Lower leg skin (tissue), 4 donors: ENCODE results near the gene RMND1. TPM values are rescaled to one million over a fixed set of nuclear protein-coding genes. Genes with fewer than 3 reads are reported as not detected.

ENCODE experiments used
- DNase-seq, 2 donors: peaks; one replicate each; pipeline ENCODE4 v3.0.0-alpha.2; 2019; ENCODE audit warnings: low spot score in 2 of 2
- H3K4me3 ChIP-seq: fragments of 200-600 bp; sonication (generic); 2 replicates; pipeline ENCODE4 v1.5.1; 2017; ENCODE audit warnings: mild to moderate bottlenecking, low read depth; ENCODE audit not compliant: poor library complexity, severe bottlenecking
- CTCF ChIP-seq, 3 donors: fragments of 450-650 bp; IDR thresholded peaks; one replicate each; pipeline ENCODE4 v1.5.1; 2016; ENCODE audit warnings: antibody characterized with exemption in 3 of 3, mild to moderate bottlenecking in 3 of 3, moderate library complexity in 2 of 3
- POLR2A ChIP-seq, 2 donors: fragments of 450-650 bp; IDR thresholded peaks; one replicate each; pipeline ENCODE4 v1.6.1; 2016 to 2017; ENCODE audit warnings: antibody characterized with exemption in 2 of 2, mild to moderate bottlenecking in 1 of 2, moderate library complexity in 1 of 2
- WGBS, 2 donors: methylation state at CpG; one replicate each; pipeline ENCODE4 v1.1.5; 2018; 5-methylcytosine and 5-hydroxymethylcytosine counted together
- intact Hi-C: fragments of 100-400 bp; cut with DNase I; formaldehyde crosslinking; loops from one replicate; pipeline ENCODE4 v1.15.0; 2023; ENCODE audit warnings: low total_unique reads
- total RNA-seq, 4 donors: library from RNA; depleted of rRNA; stranded (reverse); fragments of >200 nt; gene quantifications; one replicate each; pipeline ENCODE4 v1.1.0, GENCODE V29; 2016

The RMND1 gene
- total RNA-seq, 4 donors from 2014 or later, result 11.7 to 21.7 (median 16.6) TPM

GRCh38 chr6:151422981-151423380 is 28.9 kb downstream of the RMND1 start:
- TF ChIP-seq CTCF (IDR thresholded peaks at IDR 0.05), result no peak
- no peak for TF ChIP-seq POLR2A (IDR thresholded peaks at IDR 0.05)
- intact Hi-C loops, result no loop called here
- no peak for DNase-seq
- H3K4me3 ChIP-seq, result no peak overlapping the region
- 92 to 96% methylated on average over 4 of the region's 4 CpGs for WGBS, 2 donors

GRCh38 chr6:151417477-151417876 is 34.4 kb downstream of the RMND1 start:
- no peak for DNase-seq
- intact Hi-C loops, result no loop called here
- WGBS, 2 donors, result 87 to 89% methylated on average over 1 of the region's 1 CpG
- TF ChIP-seq POLR2A (IDR thresholded peaks at IDR 0.05), result no peak
- no peak for TF ChIP-seq CTCF (IDR thresholded peaks at IDR 0.05)
- H3K4me3 ChIP-seq, result no peak overlapping the region

- TF ChIP-seq CTCF (IDR thresholded peaks at IDR 0.05) (no peak), POLR2A (IDR thresholded peaks at IDR 0.05) (no peak)
- intact Hi-C loops, result no loop called here
- WGBS, 2 donors, result 96 to 99% methylated on average over 3 of the region's 3 CpGs
- DNase-seq, result no peak
- no peak overlapping the region for H3K4me3 ChIP-seq
Observed at GRCh38 chr6:151414641-151415260, 37.2 kb downstream of the RMND1 start.

DNA sequence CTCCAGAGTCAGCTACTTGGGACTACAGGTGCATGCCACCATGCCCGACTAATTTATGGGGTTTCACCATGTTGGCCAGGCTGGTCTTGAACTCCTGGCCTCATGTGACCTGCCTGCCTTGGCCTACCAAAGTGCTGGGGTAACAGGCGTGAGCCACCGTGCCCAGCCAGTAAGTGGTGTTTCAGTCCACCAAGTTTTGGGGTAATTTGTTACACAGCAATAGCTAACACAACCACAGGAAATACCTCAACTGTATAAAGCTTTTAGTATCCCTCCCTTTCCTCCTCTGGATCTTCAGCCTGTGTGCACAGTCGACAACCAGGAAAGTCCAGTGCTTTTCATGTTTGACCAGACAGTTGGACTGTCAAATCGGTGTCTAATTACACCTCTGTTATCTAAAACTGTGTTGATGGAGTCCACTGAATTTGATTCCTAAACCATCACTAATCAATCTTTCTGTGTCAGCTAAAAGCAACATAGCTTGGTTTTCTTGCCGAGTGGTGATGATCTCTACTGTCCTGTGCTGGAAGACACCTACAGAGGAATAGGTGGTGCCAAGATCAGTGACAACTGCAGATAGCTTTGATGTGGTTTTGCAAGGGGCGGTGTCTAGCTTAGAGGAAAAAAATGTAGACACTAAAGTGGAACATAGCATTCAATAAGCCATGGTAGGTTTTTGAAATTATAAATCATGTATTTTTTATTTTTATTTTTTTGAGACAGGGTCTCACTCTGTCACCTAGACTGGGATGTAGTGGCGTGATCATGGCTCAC is 38.4 kb downstream of the RMND1 start:
- TF ChIP-seq CTCF (IDR thresholded peaks at IDR 0.05) (no peak), POLR2A (IDR thresholded peaks at IDR 0.05) (no peak)
- intact Hi-C loops, result no loop called here
- WGBS, 2 donors, result 96% methylated on average over 8 of the region's 8 CpGs

GRCh38 chr6:151412909-151413308 is 39.0 kb downstream of the RMND1 start:
- intact Hi-C loops, result no loop called here
- TF ChIP-seq CTCF (IDR thresholded peaks at IDR 0.05), result no peak
- no peak for TF ChIP-seq POLR2A (IDR thresholded peaks at IDR 0.05)
- H3K4me3 ChIP-seq, result no peak overlapping the region
- no peak for DNase-seq
- 85 to 92% methylated on average over 3 of the region's 3 CpGs for WGBS, 2 donors

More for the DNA sequence above, 38.4 kb downstream of the RMND1 start:
- no peak overlapping the region for H3K4me3 ChIP-seq
- no peak for DNase-seq
